ENCODE data around the gene SAP25. TPM values are rescaled to one million over a fixed set of nuclear protein-coding genes. Genes with fewer than 3 reads are reported as not detected.

The SAP25 gene
- 0.60 TPM in 1 of 2 replicates, not detected in the other for total RNA-seq (2014; rRNA removed; shearing (Covaris generic))

GRCh38 chr7:100573691-100574361 lies at the start of gene SAP25:
Gene SAP25, minus strand, starts transcription at chr7:100573900. Its CDS starts 158 bp downstream, at chr7:100573742.
- 0 out of 2 replicates have a peak, but pooled peaks cover 3% of the 10 kb centered on the region for H3K9me3 ChIP-seq (replicated peaks)
- H3K4me3 ChIP-seq = no peak within 1 kb of the TSS
- H3K36me3 ChIP-seq = peaks cover 49% of the 10 kb centered on the region
- peaks cover 13% of the 10 kb centered on the region for H3K4me1 ChIP-seq (replicated peaks)
- H3K27ac ChIP-seq = no peak within 1 kb of the TSS
- DNase-seq (ENCODE audit: low read depth in 1 of 2, low spot score in 2 of 2) = no peak
- H3K27me3 ChIP-seq (replicated peaks) = peaks cover 17% of the 10 kb centered on the region

DNA sequence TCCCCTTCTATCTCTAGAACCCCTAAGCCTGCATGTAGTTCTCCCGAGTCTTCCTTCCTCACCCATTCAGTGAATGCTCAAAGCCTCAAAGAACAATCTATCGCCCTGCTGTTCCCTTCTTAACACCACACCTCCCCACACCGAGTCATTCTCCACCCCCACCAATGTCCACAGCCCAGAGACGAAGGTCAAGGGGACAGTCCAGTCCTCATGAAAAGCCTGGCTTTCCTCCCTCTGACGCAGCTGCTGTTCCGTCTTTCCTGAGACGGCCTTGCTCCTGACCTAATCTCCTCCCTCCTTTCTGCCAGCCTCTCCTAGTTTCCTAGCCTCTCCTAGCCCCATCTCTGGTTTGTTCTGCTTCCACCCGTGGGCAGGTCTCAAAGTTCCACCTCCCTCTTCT lies 47.9 kb upstream of the SAP25 start:
- Histone ChIP-seq H3K27ac (no peak overlapping the region), H3K27me3 (replicated peaks) (no peaks in the 10 kb centered on the region; the same call in 1 of the 2 replicates), H3K9me3 (replicated peaks) (no peaks in the 10 kb centered on the region), H3K4me3 (no peak overlapping the region), H3K4me1 (replicated peaks) (0 out of 2 replicates have a peak, but pooled peaks cover 3% of the 10 kb centered on the region), H3K36me3 (no peaks in the 10 kb centered on the region)
- no peak for DNase-seq (ENCODE audit: low read depth in 1 of 2, low spot score in 2 of 2)

DNA sequence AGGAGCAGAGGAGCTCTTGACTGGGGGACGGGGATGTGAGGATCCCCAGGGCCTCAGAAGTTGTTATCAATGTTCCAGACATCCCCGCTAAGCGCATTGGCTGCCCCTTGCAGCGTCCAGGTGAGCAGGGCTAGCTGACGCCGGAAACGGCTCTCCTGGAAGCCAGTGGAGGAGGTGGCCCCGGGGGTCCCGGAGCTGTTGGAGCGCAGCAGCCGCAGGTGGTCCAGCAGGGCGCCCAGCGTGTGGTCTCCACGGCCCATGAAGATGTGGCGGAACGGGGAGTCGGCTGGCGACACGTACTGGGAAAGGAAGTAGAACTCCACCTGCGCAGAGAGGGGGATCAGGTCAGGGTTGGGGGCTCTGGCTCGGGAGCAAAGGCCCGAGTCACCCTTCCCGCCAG lies 47.1 kb upstream of the SAP25 start:
- no peak for DNase-seq (ENCODE audit: low read depth in 1 of 2, low spot score in 2 of 2)
- Histone ChIP-seq H3K27me3 (replicated peaks) (no peaks in the 10 kb centered on the region; the same call in 1 of the 2 replicates), H3K36me3 (no peaks in the 10 kb centered on the region), H3K9me3 (replicated peaks) (no peaks in the 10 kb centered on the region), H3K4me3 (no peak overlapping the region), H3K27ac (no peak overlapping the region), H3K4me1 (replicated peaks) (no peaks in the 10 kb centered on the region)

DNA sequence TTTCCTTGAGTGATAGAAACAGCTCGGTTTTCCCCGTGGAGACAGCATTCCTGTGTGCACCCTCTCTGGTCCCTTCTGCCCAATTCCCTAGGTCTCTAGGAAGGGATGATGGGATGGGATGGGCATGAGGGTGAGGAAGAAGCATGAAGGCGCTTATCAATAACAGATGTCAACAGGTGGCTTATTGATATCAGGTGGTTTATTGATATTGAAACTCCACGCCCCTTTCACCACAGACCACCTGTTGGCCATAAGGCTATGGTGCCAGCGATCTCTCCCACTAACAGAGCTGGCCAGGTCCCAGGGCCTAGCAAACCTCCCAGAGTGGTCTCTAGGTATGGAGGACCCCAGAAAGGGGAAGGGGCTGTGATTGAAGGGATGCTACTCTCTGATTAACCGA lies 46.5 kb upstream of the SAP25 start:
- no peaks in the 10 kb centered on the region for H3K9me3 ChIP-seq (replicated peaks)
- no peaks in the 10 kb centered on the region for H3K36me3 ChIP-seq
- H3K27me3 ChIP-seq (replicated peaks) = no peaks in the 10 kb centered on the region; the same call in 1 of the 2 replicates
- H3K4me3 ChIP-seq = no peak overlapping the region
- DNase-seq (ENCODE audit: low read depth in 1 of 2, low spot score in 2 of 2) = no peak
- no peak overlapping the region for H3K27ac ChIP-seq
- no peaks in the 10 kb centered on the region for H3K4me1 ChIP-seq (replicated peaks)

DNA sequence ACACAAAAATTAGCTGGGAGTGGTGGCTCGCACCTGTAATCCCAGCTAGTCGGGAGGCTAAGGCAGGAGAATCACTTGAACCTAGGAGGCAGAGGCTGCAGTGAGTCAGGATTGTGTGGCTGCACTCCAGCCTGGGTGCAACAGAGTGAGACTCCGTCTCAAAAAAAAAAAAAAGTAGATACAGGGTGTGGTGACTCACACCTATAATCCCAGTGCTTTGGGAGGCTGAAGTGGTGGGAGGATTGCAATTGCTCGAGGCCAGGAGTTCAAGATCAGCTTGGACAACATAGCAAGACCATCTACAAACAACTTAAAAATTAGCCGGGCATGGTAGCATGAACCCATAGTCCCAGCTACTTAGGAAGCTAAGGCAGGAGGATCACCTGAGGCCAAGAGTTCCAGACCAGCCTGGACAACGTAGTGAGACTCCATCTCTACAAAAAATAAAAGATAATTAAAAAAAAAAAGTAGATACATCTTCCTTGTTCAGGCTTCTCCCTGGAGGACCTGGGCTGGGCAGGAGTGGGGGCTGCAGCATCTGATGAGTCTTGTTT lies 40.7 kb upstream of the SAP25 start:
- H3K9me3 ChIP-seq (replicated peaks) = no peaks in the 10 kb centered on the region
- H3K4me3 ChIP-seq = no peak overlapping the region
- H3K4me1 ChIP-seq (replicated peaks) = peaks cover 9% of the 10 kb centered on the region
- no peaks in the 10 kb centered on the region for H3K36me3 ChIP-seq
- H3K27me3 ChIP-seq (replicated peaks) = no peaks in the 10 kb centered on the region
- no peak for DNase-seq (ENCODE audit: low read depth in 1 of 2, low spot score in 2 of 2)
- no peak overlapping the region for H3K27ac ChIP-seq

DNA sequence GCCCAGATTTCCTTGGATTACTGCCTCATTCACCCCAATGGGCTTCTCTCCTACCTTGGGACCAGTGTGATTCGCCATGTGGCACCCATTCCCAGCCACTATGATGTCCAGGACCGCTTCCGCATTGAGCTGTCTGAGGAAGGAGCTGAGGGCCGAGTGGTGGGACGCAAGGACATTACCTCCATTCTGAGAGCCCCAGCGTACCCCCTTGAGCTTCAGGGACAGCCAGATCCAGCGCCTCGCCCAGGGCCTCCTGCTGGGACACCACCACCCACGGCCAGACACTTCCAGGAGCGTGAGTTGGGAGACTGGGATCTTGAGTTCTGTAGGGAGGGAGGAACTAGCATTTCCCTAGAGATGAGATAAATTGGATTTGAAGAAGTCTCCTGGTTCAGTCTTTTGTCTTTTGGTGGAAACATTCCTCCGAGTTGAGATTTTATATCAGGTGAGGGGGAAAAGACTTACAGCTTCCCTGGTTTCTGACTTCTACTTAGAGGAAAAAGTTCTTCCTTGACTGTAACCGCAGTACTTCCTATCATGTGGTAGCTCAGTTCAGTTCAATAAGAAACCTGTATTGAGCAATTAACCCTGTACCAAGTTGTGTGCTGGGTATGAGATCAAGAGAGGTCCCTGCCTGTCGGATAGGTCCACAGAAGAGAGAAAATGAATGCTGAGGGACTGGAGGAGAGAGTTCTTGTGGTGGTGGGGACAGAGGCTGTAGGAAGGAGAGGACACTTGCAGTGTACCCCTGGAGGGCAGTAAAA lies 39.9 kb upstream of the SAP25 start:
- Histone ChIP-seq H3K4me3 (no peak overlapping the region), H3K9me3 (replicated peaks) (no peaks in the 10 kb centered on the region), H3K27me3 (replicated peaks) (no peaks in the 10 kb centered on the region), H3K4me1 (replicated peaks) (peaks cover 9% of the 10 kb centered on the region), H3K36me3 (no peaks in the 10 kb centered on the region), H3K27ac (no peak overlapping the region)
- DNase-seq (ENCODE audit: low read depth in 1 of 2, low spot score in 2 of 2) = no peak

DNA sequence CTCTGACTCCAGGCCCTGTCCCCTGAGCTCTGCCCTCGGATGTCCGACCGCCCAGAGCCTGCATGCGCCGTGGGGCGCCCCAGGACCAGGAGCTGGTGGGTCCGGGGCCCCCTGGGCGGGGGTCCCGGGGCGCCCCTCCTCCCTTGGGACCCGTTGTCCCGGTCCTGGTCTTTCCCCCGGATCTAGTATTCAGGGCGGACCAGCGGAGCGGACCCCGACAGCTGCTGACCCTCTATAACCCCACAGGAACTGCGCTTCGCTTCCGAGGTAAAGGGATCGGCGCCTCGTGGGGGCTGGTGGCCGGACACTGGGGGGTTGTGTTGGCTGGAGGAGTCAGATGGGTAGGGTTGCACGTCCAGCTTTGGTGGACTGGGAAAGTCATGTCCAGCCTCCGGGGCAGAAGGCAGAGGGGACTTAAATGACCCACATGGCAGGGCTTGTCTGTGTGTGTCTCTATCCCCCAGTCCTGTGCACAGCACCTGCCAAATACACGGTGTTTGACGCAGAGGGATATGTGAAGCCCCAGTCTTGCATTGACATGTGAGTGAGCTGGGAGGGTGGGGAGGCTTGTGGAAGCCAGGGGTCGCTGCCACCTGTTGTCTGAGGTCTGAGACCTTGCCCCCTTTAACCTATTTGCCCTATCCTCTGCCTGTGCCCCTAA lies 39.2 kb upstream of the SAP25 start:
- H3K4me3 ChIP-seq = peak overlapping the region; percentile 49
- H3K9me3 ChIP-seq (replicated peaks) = no peaks in the 10 kb centered on the region
- H3K27me3 ChIP-seq (replicated peaks) = no peaks in the 10 kb centered on the region
- no peak for DNase-seq (ENCODE audit: low read depth in 1 of 2, low spot score in 2 of 2)
- H3K27ac ChIP-seq = no peak overlapping the region
- H3K36me3 ChIP-seq = 0 out of 2 replicates have a peak, but pooled peaks cover 2% of the 10 kb centered on the region
- peaks cover 9% of the 10 kb centered on the region for H3K4me1 ChIP-seq (replicated peaks)

- Histone ChIP-seq H3K36me3 (peaks cover 9% of the 10 kb centered on the region), H3K27me3 (replicated peaks) (no peaks in the 10 kb centered on the region), H3K9me3 (replicated peaks) (no peaks in the 10 kb centered on the region), H3K27ac (peak within 1 kb of the TSS; percentile 67), H3K4me1 (replicated peaks) (peaks cover 9% of the 10 kb centered on the region), H3K4me3 (peak within 1 kb of the TSS; percentile 49)
- DNase-seq (ENCODE audit: low read depth in 1 of 2, low spot score in 2 of 2) = peak; percentile 98 to 99
Observed at GRCh38 chr7:100611983-100612729, 38.5 kb upstream of the SAP25 start, which contains the start of gene MOSPD3. Gene MOSPD3, plus strand, starts transcription at chr7:100612540. Its CDS starts 252 bp downstream, at chr7:100612792.

DNA sequence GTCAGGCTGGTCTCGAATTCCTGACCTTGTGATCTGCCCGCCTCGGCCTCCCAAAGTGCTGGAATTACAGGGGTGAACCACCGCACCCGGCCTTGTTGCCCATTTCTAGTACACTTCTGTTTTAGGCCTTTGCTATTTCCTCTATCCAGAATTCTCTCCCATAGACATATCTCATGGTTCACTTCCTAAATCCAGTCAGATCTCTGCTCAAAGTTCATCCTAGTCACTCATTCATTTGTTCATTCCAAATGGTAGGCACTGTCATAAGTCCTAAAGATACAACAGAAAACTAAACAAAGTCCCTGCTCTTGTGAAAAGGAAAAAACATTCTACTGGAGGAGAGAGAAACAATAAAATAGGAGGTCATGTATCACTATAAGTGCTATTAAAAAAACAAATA lies 36.3 kb upstream of the SAP25 start:
- Histone ChIP-seq H3K9me3 (replicated peaks) (no peaks in the 10 kb centered on the region), H3K36me3 (peaks cover 26% of the 10 kb centered on the region), H3K27me3 (replicated peaks) (no peaks in the 10 kb centered on the region), H3K4me1 (replicated peaks) (peaks cover 9% of the 10 kb centered on the region), H3K4me3 (no peak overlapping the region), H3K27ac (no peak overlapping the region)
- DNase-seq (ENCODE audit: low read depth in 1 of 2, low spot score in 2 of 2) = no peak

DNA sequence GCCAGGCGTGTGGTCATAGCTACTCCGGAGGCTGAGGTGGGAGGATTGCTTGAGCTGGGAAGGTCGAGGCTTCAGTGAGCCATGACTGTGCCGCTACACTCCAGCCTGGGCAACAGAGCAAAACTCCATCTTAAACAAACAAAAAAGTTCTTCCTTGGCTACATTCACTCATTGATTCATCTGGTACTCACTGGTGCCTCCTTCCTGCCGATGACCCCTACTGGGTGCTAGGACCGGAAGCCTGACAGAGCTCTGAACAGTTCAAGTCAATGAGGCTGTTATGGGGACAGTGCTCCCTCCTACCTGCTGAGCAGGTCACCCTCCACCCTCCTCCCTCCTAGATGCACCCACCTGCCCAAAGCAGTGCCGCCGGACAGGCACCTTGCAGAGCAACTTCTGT lies 33.4 kb upstream of the SAP25 start:
- Histone ChIP-seq H3K4me3 (no peak overlapping the region), H3K27ac (no peak overlapping the region), H3K36me3 (peaks cover 30% of the 10 kb centered on the region), H3K27me3 (replicated peaks) (no peaks in the 10 kb centered on the region), H3K9me3 (replicated peaks) (no peaks in the 10 kb centered on the region), H3K4me1 (replicated peaks) (peaks cover 23% of the 10 kb centered on the region)
- DNase-seq (ENCODE audit: low read depth in 1 of 2, low spot score in 2 of 2) = no peak

DNA sequence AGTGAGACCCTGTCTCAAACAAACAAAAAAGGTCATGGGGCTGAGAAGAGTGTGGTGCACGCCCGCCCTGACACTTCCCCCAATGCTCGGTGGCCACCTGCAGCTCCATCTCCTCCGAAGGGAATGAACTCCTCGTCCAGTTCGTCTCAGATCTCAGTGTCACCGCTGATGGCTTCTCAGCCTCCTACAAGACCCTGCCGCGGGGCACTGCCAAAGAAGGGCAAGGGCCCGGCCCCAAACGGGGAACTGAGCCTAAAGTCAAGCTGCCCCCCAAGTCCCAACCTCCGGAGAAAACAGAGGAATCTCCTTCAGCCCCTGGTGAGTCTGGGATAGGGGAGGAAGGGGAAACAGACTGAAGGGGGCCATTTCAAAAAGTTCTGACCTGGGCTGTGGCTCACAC lies 32.6 kb upstream of the SAP25 start:
- H3K4me3 ChIP-seq = no peak overlapping the region
- H3K27ac ChIP-seq = no peak overlapping the region
- no peak for DNase-seq (ENCODE audit: low read depth in 1 of 2, low spot score in 2 of 2)
- no peaks in the 10 kb centered on the region for H3K27me3 ChIP-seq (replicated peaks)
- H3K9me3 ChIP-seq (replicated peaks) = no peaks in the 10 kb centered on the region
- H3K4me1 ChIP-seq (replicated peaks) = peaks cover 31% of the 10 kb centered on the region
- peaks cover 30% of the 10 kb centered on the region for H3K36me3 ChIP-seq

GRCh38 chr7:100604976-100605911 lies 31.5 kb upstream of the SAP25 start:
- H3K27me3 ChIP-seq (replicated peaks) = no peaks in the 10 kb centered on the region
- no peak for DNase-seq (ENCODE audit: low read depth in 1 of 2, low spot score in 2 of 2)
- H3K4me3 ChIP-seq = no peak overlapping the region

More at GRCh38 chr7:100604976-100605911, 31.5 kb upstream of the SAP25 start:
- Histone ChIP-seq H3K36me3 (peaks cover 30% of the 10 kb centered on the region), H3K4me1 (replicated peaks) (peaks cover 31% of the 10 kb centered on the region), H3K27ac (no peak overlapping the region), H3K9me3 (replicated peaks) (no peaks in the 10 kb centered on the region)

All from SJSA1 (cell line).